Measurements from ENCODE around the gene PEAK3.

Gene PEAK3

GRCh38 chr19:2229103-2230032 lies 52.6 kb downstream of the PEAK3 start:
- no peak overlapping the region for H3K4me3 ChIP-seq (ENCODE audit: insufficient read depth in 1 of 2, low read depth in 1 of 2, low read length in 2 of 2)
- WGBS, result 98% methylated on average over 39 of the region's 45 CpGs

GRCh38 chr19:2228157-2229030 lies 53.6 kb downstream of the PEAK3 start:
- WGBS, result 97% methylated on average over 48 of the region's 48 CpGs

More at GRCh38 chr19:2229103-2230032, 52.6 kb downstream of the PEAK3 start:
- Histone ChIP-seq H3K9me3 (ENCODE audit: control insufficient read depth, low read length) (no peaks in the 10 kb centered on the region), H3K79me1 (replicated peaks; ENCODE audit: low read length, poor library complexity, severe bottlenecking) (peaks cover 20% of the 10 kb centered on the region), H3K36me3 (ENCODE audit: control insufficient read depth in 1 of 2, insufficient read depth in 2 of 2, low read depth in 1 of 2, low read length in 2 of 2) (peaks cover 86 to 100% of the 10 kb centered on the region in 2 experiments), H4K91ac (ENCODE audit: low read length) (no peak overlapping the region), H2AFZ (ENCODE audit: low read depth, low read length) (no peak overlapping the region), H2BK12ac (ENCODE audit: low read length in 2 of 2) (no peak overlapping the region), H2BK5ac (ENCODE audit: low read depth, low read length, poor library complexity, severe bottlenecking) (no peak overlapping the region), H3K27me3 (ENCODE audit: control insufficient read depth in 1 of 2, insufficient read depth in 1 of 2, low read length in 2 of 2) (no peaks in the 10 kb centered on the region), H3K27ac (ENCODE audit: low read length, poor library complexity, severe bottlenecking) (no peak overlapping the region), H4K8ac (ENCODE audit: low read length) (no peak overlapping the region), H2BK120ac (ENCODE audit: low read depth, low read length) (no peak overlapping the region), H3K23ac (ENCODE audit: low read length in 2 of 2) (peak overlapping the region in 1 of 2 experiments; percentile 40), H3K18ac (ENCODE audit: low read depth in 1 of 2, low read length in 2 of 2) (no peak overlapping the region), H3K14ac (ENCODE audit: low read length in 2 of 2) (no peak overlapping the region), H3K9ac (ENCODE audit: low read length) (no peak overlapping the region), H3K4ac (ENCODE audit: low read depth in 1 of 2, low read length in 2 of 2) (no peak overlapping the region), H3K4me1 (ENCODE audit: control insufficient read depth, insufficient read depth, low read depth, low read length) (peaks cover 31% of the 10 kb centered on the region), H3K4me2 (ENCODE audit: low read length, poor library complexity, severe bottlenecking) (no peak overlapping the region), H2BK15ac (ENCODE audit: low read depth, poor library complexity, severe bottlenecking) (no peak overlapping the region), H2AK5ac (ENCODE audit: low read length, severe bottlenecking) (no peak overlapping the region)
- no peak for DNase-seq

GRCh38 chr19:2227415-2228156 lies 54.4 kb downstream of the PEAK3 start:
- peaks cover 82 to 100% of the 10 kb centered on the region in 2 experiments for H3K36me3 ChIP-seq (ENCODE audit: control insufficient read depth in 1 of 2, insufficient read depth in 2 of 2, low read depth in 1 of 2, low read length in 2 of 2)
- H4K91ac ChIP-seq (ENCODE audit: low read length), result no peak overlapping the region
- H3K27ac ChIP-seq (ENCODE audit: low read length, poor library complexity, severe bottlenecking), result no peak overlapping the region
- no peak overlapping the region for H3K23ac ChIP-seq (ENCODE audit: low read length in 2 of 2)
- H3K79me1 ChIP-seq (replicated peaks; ENCODE audit: low read length, poor library complexity, severe bottlenecking), result peaks cover 20% of the 10 kb centered on the region
- H3K18ac ChIP-seq (ENCODE audit: low read depth in 1 of 2, low read length in 2 of 2), result no peak overlapping the region
- no peak overlapping the region for H4K8ac ChIP-seq (ENCODE audit: low read length)
- H3K14ac ChIP-seq (ENCODE audit: low read length in 2 of 2), result no peak overlapping the region
- no peak overlapping the region for H3K4me2 ChIP-seq (ENCODE audit: low read length, poor library complexity, severe bottlenecking)
- H3K27me3 ChIP-seq (ENCODE audit: control insufficient read depth in 1 of 2, insufficient read depth in 1 of 2, low read length in 2 of 2), result no peaks in the 10 kb centered on the region
- no peak overlapping the region for H2AK5ac ChIP-seq (ENCODE audit: low read length, severe bottlenecking)
- DNase-seq, result no peak
- H2BK15ac ChIP-seq (ENCODE audit: low read depth, poor library complexity, severe bottlenecking), result no peak overlapping the region
- H2BK12ac ChIP-seq (ENCODE audit: low read length in 2 of 2), result no peak overlapping the region
- no peak overlapping the region for H2AFZ ChIP-seq (ENCODE audit: low read depth, low read length)
- H3K9ac ChIP-seq (ENCODE audit: low read length), result no peak overlapping the region
- no peak overlapping the region for H3K4ac ChIP-seq (ENCODE audit: low read depth in 1 of 2, low read length in 2 of 2)
- H2BK120ac ChIP-seq (ENCODE audit: low read depth, low read length), result no peak overlapping the region
- H3K9me3 ChIP-seq (ENCODE audit: control insufficient read depth, low read length), result no peaks in the 10 kb centered on the region
- H3K4me3 ChIP-seq (ENCODE audit: insufficient read depth in 1 of 2, low read depth in 1 of 2, low read length in 2 of 2), result no peak overlapping the region
- WGBS, result 96% methylated on average over 49 of the region's 67 CpGs
- no peak overlapping the region for H2BK5ac ChIP-seq (ENCODE audit: low read depth, low read length, poor library complexity, severe bottlenecking)
- H3K4me1 ChIP-seq (ENCODE audit: control insufficient read depth, insufficient read depth, low read depth, low read length), result peaks cover 18% of the 10 kb centered on the region

More at GRCh38 chr19:2228157-2229030, 53.6 kb downstream of the PEAK3 start:
- Histone ChIP-seq H3K27me3 (ENCODE audit: control insufficient read depth in 1 of 2, insufficient read depth in 1 of 2, low read length in 2 of 2) (no peaks in the 10 kb centered on the region), H3K4ac (ENCODE audit: low read depth in 1 of 2, low read length in 2 of 2) (no peak overlapping the region), H3K36me3 (ENCODE audit: control insufficient read depth in 1 of 2, insufficient read depth in 2 of 2, low read depth in 1 of 2, low read length in 2 of 2) (peaks cover 86 to 100% of the 10 kb centered on the region in 2 experiments), H3K27ac (ENCODE audit: low read length, poor library complexity, severe bottlenecking) (no peak overlapping the region), H3K79me1 (replicated peaks; ENCODE audit: low read length, poor library complexity, severe bottlenecking) (peaks cover 20% of the 10 kb centered on the region), H2BK120ac (ENCODE audit: low read depth, low read length) (no peak overlapping the region), H2BK15ac (ENCODE audit: low read depth, poor library complexity, severe bottlenecking) (no peak overlapping the region), H3K4me2 (ENCODE audit: low read length, poor library complexity, severe bottlenecking) (no peak overlapping the region), H2BK12ac (ENCODE audit: low read length in 2 of 2) (no peak overlapping the region), H2BK5ac (ENCODE audit: low read depth, low read length, poor library complexity, severe bottlenecking) (no peak overlapping the region), H2AFZ (ENCODE audit: low read depth, low read length) (no peak overlapping the region), H3K23ac (ENCODE audit: low read length in 2 of 2) (no peak overlapping the region), H3K4me1 (ENCODE audit: control insufficient read depth, insufficient read depth, low read depth, low read length) (peaks cover 24% of the 10 kb centered on the region), H2AK5ac (ENCODE audit: low read length, severe bottlenecking) (no peak overlapping the region), H3K18ac (ENCODE audit: low read depth in 1 of 2, low read length in 2 of 2) (no peak overlapping the region), H3K9me3 (ENCODE audit: control insufficient read depth, low read length) (no peaks in the 10 kb centered on the region), H4K8ac (ENCODE audit: low read length) (no peak overlapping the region), H3K4me3 (ENCODE audit: insufficient read depth in 1 of 2, low read depth in 1 of 2, low read length in 2 of 2) (no peak overlapping the region), H3K9ac (ENCODE audit: low read length) (no peak overlapping the region), H3K14ac (ENCODE audit: low read length in 2 of 2) (no peak overlapping the region), H4K91ac (ENCODE audit: low read length) (no peak overlapping the region)
- no peak for DNase-seq

All from mesenchymal stem cell (in vitro differentiated cells and primary cell).